ENCODE measurements around the gene TWSG1. TPM values are rescaled to one million over a fixed set of nuclear protein-coding genes. Genes with fewer than 3 reads are reported as not detected.

TWSG1 gene
- polyA plus RNA-seq, 2 of the 4 experiments (the other 2 are of a cell fraction): 20.6 to 38.3 TPM

DNA sequence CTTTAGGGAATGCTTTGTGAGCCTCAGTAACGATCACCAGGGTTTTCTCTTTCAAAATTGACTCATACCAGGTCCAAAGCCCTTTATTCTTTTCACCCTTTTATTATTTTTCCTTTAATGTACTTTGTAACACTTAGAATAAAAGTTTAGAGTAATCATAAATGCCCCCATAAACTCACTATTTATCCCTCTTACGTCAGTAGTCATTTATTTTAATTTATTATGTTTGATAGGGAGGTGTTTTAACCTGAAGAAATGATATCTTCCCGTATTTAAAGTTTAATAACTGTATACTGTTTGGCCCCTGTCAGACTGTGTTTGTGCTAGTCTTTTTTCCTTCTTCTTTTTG, 1.1 kb downstream of the TWSG1 start:
- WGBS (ENCODE audit: missing lambda C conversion rate): 52% methylated on average over 3 of the region's 3 CpGs
- peak overlapping the region in 1 of 2 experiments; percentile 99; a peak in 3 of 6 replicates for H3K27ac ChIP-seq
- FAIRE-seq: no peak
- no peak for ATAC-seq
- peaks cover 8% of the 10 kb centered on the region; the same call in 1 of the 3 replicates for H3K4me1 ChIP-seq
- CTCF ChIA-PET: no interaction called here
- POLR2A ChIA-PET: no interaction called here
- peak overlapping the region; percentile 77 for H3K4me2 ChIP-seq
- H3K9me3 ChIP-seq: no peaks in the 10 kb centered on the region
- TF ChIP-seq NFE2L2 (conservative IDR thresholded peaks at IDR 0.05; ENCODE audit: low read length): no peak
- no peak for TF ChIP-seq E2F6 (IDR thresholded peaks at IDR 0.05; ENCODE audit: borderline replicate concordance, low read depth)
- TF ChIP-seq EHMT2 (IDR thresholded peaks at IDR 0.05; ENCODE audit: low read depth): no peak
- TF ChIP-seq FOSB (CRISPR knock-in tag; IDR thresholded peaks at IDR 0.05): no peak
- TF ChIP-seq POLR2A (IDR thresholded peaks at IDR 0.05; ENCODE audit: low read length): no peak
- no peak for TF ChIP-seq BCL3 (IDR thresholded peaks at IDR 0.05)
- no peak for TF ChIP-seq FOSL2 (IDR thresholded peaks at IDR 0.05)
- TF ChIP-seq FOSL2 (CRISPR knock-in tag; IDR thresholded peaks at IDR 0.05): no peak
- no peak for TF ChIP-seq ZNF302 (CRISPR knock-in tag; IDR thresholded peaks at IDR 0.05)
- no peak for TF ChIP-seq CTCF (IDR thresholded peaks at IDR 0.05)
- no peak for TF ChIP-seq POLR2AphosphoS2 (conservative IDR thresholded peaks at IDR 0.05; ENCODE audit: low read length)
- no peak for TF ChIP-seq ZC3H11A (IDR thresholded peaks at IDR 0.05)
- TF ChIP-seq MAZ (IDR thresholded peaks at IDR 0.05; ENCODE audit: borderline replicate concordance, low read depth, low read length): no peak
- TF ChIP-seq HDAC2 (IDR thresholded peaks at IDR 0.05): no peak
- TF ChIP-seq REST (IDR thresholded peaks at IDR 0.05): no peak
- no peak for TF ChIP-seq RCOR1 (IDR thresholded peaks at IDR 0.05; ENCODE audit: low read depth, low read length)
- TF ChIP-seq CBX2 (IDR thresholded peaks at IDR 0.05; ENCODE audit: borderline replicate concordance, low read depth): no peak
- TF ChIP-seq NPAS2 (CRISPR knock-in tag; IDR thresholded peaks at IDR 0.05; ENCODE audit: borderline replicate concordance): no peak
- no peak for DNase-seq (ENCODE audit: low read depth in 1 of 2, low spot score in 1 of 2)
- peak overlapping the region; percentile 75 for H3K4me3 ChIP-seq

- no peak overlapping the region for H3K27ac ChIP-seq
- FAIRE-seq (no peak), DNase-seq (ENCODE audit: low read depth in 1 of 2, low spot score in 1 of 2) (no peak), ATAC-seq (no peak)
- POLR2A ChIA-PET: no interaction called here
- H3K4me3 ChIP-seq: no peak overlapping the region
- CTCF ChIA-PET: no interaction called here
- H3K4me2 ChIP-seq: peak overlapping the region; percentile 77; the same call in 1 of the 3 replicates
- H3K9me3 ChIP-seq: no peaks in the 10 kb centered on the region
- peaks cover 8% of the 10 kb centered on the region; the same call in 1 of the 3 replicates for H3K4me1 ChIP-seq
- no peak for TF ChIP-seq POLR2A (IDR thresholded peaks at IDR 0.05; ENCODE audit: low read length)
- no peak for TF ChIP-seq REST (IDR thresholded peaks at IDR 0.05)
- TF ChIP-seq, protein P1, sequence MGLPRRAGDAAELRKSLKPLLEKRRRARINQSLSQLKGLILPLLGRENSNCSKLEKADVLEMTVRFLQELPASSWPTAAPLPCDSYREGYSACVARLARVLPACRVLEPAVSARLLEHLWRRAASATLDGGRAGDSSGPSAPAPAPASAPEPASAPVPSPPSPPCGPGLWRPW (IDR thresholded peaks at IDR 0.05): no peak
- TF ChIP-seq SMC3 (IDR thresholded peaks at IDR 0.05): no peak
- no peak for TF ChIP-seq RCOR1 (IDR thresholded peaks at IDR 0.05; ENCODE audit: low read depth, low read length)
- TF ChIP-seq NR3C1 (IDR thresholded peaks at IDR 0.05): no peak
- no peak for TF ChIP-seq BCL3 (IDR thresholded peaks at IDR 0.05)
- TF ChIP-seq ZC3H11A (IDR thresholded peaks at IDR 0.05): no peak
- no peak for TF ChIP-seq BHLHE40 (IDR thresholded peaks at IDR 0.05; ENCODE audit: low read depth, low read length)
- TF ChIP-seq FOXS1 (CRISPR knock-in tag; IDR thresholded peaks at IDR 0.05): no peak
- TF ChIP-seq JUN (IDR thresholded peaks at IDR 0.05): no peak
- TF ChIP-seq FOSL2 (IDR thresholded peaks at IDR 0.05): no peak
- TF ChIP-seq FOSL2 (CRISPR knock-in tag; IDR thresholded peaks at IDR 0.05): no peak
- TF ChIP-seq ZSCAN20 (CRISPR knock-in tag; IDR thresholded peaks at IDR 0.05): no peak
- no peak for TF ChIP-seq HEYL (CRISPR knock-in tag; IDR thresholded peaks at IDR 0.05)
Measured at GRCh38 chr18:9336827-9337226, 2.3 kb downstream of the TWSG1 start.
